Measurements from ENCODE around the gene NPAS3. TPM values are rescaled to one million over a fixed set of nuclear protein-coding genes. Genes with fewer than 3 reads are reported as not detected.

Gene NPAS3
- total and polyA plus RNA-seq, 2 donors (not counting 3 experiments of a cell fraction or from before 2014, with no cell fraction given): 0.10 to 0.13 TPM

GRCh38 chr14:33450416-33450815 lies 511.7 kb downstream of the NPAS3 start:
- H3K9me3 ChIP-seq (replicated peaks; ENCODE audit: control insufficient read depth, insufficient read depth, low read length): no peaks in the 10 kb centered on the region
- no peaks in the 10 kb centered on the region for H3K27me3 ChIP-seq (ENCODE audit: control insufficient read depth in 2 of 2, insufficient read depth in 2 of 2, low read length in 2 of 2)

GRCh38 chr14:33451211-33451610 lies 512.5 kb downstream of the NPAS3 start:
- TF ChIP-seq FOS (IDR thresholded peaks at IDR 0.05; ENCODE audit: borderline replicate concordance, insufficient read depth, low read length) (no peak), JUN (IDR thresholded peaks at IDR 0.05; ENCODE audit: borderline replicate concordance, insufficient read depth, insufficient read length, low read depth) (no peak), EZH2 (IDR thresholded peaks at IDR 0.05; ENCODE audit: borderline replicate concordance, low read depth, low read length, severe bottlenecking) (no peak), POLR2AphosphoS5 (IDR thresholded peaks at IDR 0.05; ENCODE audit: insufficient read depth, low read depth, low read length) (no peak), GATA2 (IDR thresholded peaks at IDR 0.05; ENCODE audit: insufficient read depth, insufficient read length, low read depth, low read length) (no peak), MAX (IDR thresholded peaks at IDR 0.05; ENCODE audit: insufficient read depth, insufficient read length) (no peak), CTCF (IDR thresholded peaks at IDR 0.05; ENCODE audit: extremely low read depth in 1 of 2, insufficient read depth in 1 of 2, low read depth in 1 of 2, low read length in 2 of 2) (no peak)
- Histone ChIP-seq H3K36me3 (ENCODE audit: control insufficient read depth in 2 of 2, extremely low read depth in 1 of 2, insufficient read depth in 2 of 2, low read length in 2 of 2) (no peaks in the 10 kb centered on the region), H3K79me2 (ENCODE audit: control insufficient read depth, insufficient read depth, low read length) (no peaks in the 10 kb centered on the region), H4K20me1 (replicated peaks; ENCODE audit: control insufficient read depth, extremely low read depth, insufficient read depth, low read length) (no peaks in the 10 kb centered on the region), H3K4me3 (replicated peaks in 1 of 3; ENCODE audit: insufficient read depth in 1 of 3, low read depth in 1 of 3, low read length in 3 of 3) (no peak overlapping the region), H3K9me3 (replicated peaks; ENCODE audit: control insufficient read depth, insufficient read depth, low read length) (no peaks in the 10 kb centered on the region), H3K27me3 (ENCODE audit: control insufficient read depth in 2 of 2, insufficient read depth in 2 of 2, low read length in 2 of 2) (no peaks in the 10 kb centered on the region), H3K9me1 (replicated peaks; ENCODE audit: control insufficient read depth, extremely low read depth, insufficient read depth, low read length) (no peaks in the 10 kb centered on the region), H3K27ac (ENCODE audit: insufficient read depth, low read depth, low read length) (no peak overlapping the region), H2AFZ (ENCODE audit: low read depth, low read length) (no peak overlapping the region), H3K4me1 (ENCODE audit: control insufficient read depth, extremely low read depth, insufficient read depth, low read length) (no peaks in the 10 kb centered on the region), H3K9ac (replicated peaks; ENCODE audit: extremely low read depth, insufficient read depth, low read length) (no peak overlapping the region), H3K4me2 (ENCODE audit: insufficient read depth, low read length) (no peak overlapping the region)
- FAIRE-seq: no peak
- dilution Hi-C loops (cut with MboI; ENCODE audit: extremely low pct_ligation_motif_present, low sequenced_read_pairs): loop anchor here (25.0 kb wide), 1 partner anchor 336 kb away; no protein-coding TSS in a partner anchor
- intact Hi-C loops (cut with micrococcal nuclease): no loop called here
- CTCF ChIA-PET: no interaction called here
- DNase-seq (ENCODE audit: low read depth, low spot score): no peak
- no TSS peak for BruUV-seq (replicated peaks)
- POLR2A ChIA-PET: no interaction called here

More at GRCh38 chr14:33450416-33450815, 511.7 kb downstream of the NPAS3 start:
- dilution Hi-C loops (cut with MboI; ENCODE audit: extremely low pct_ligation_motif_present, low sequenced_read_pairs): loop anchor here (25.0 kb wide), 1 partner anchor 337 kb away; no protein-coding TSS in a partner anchor
- no peak for FAIRE-seq
- no peak overlapping the region for H2AFZ ChIP-seq (ENCODE audit: low read depth, low read length)
- no peaks in the 10 kb centered on the region for H3K4me1 ChIP-seq (ENCODE audit: control insufficient read depth, extremely low read depth, insufficient read depth, low read length)
- H4K20me1 ChIP-seq (replicated peaks; ENCODE audit: control insufficient read depth, extremely low read depth, insufficient read depth, low read length): no peaks in the 10 kb centered on the region
- intact Hi-C loops (cut with micrococcal nuclease): no loop called here
- TF ChIP-seq GATA2 (IDR thresholded peaks at IDR 0.05; ENCODE audit: insufficient read depth, insufficient read length, low read depth, low read length) (no peak), POLR2A (IDR thresholded peaks at IDR 0.05; ENCODE audit: low read depth, low read length) (no peak), POLR2AphosphoS5 (IDR thresholded peaks at IDR 0.05; ENCODE audit: insufficient read depth, low read depth, low read length) (no peak), FOS (IDR thresholded peaks at IDR 0.05; ENCODE audit: borderline replicate concordance, insufficient read depth, low read length) (no peak)
- no peak overlapping the region for H3K4me2 ChIP-seq (ENCODE audit: insufficient read depth, low read length)
- no peak overlapping the region for H3K27ac ChIP-seq (ENCODE audit: insufficient read depth, low read depth, low read length)
- POLR2A ChIA-PET: no interaction called here
- CTCF ChIA-PET: interaction anchor here (1.2 kb wide), 1 partner anchor 25 kb away, joined by 4 read pairs; no protein-coding TSS in a partner anchor
- no peak overlapping the region for H3K4me3 ChIP-seq (replicated peaks in 1 of 3; ENCODE audit: insufficient read depth in 1 of 3, low read depth in 1 of 3, low read length in 3 of 3)
- H3K9me1 ChIP-seq (replicated peaks; ENCODE audit: control insufficient read depth, extremely low read depth, insufficient read depth, low read length): no peaks in the 10 kb centered on the region
- no peak overlapping the region for H3K9ac ChIP-seq (replicated peaks; ENCODE audit: extremely low read depth, insufficient read depth, low read length)
- DNase-seq (ENCODE audit: low read depth, low spot score): no peak
- no peaks in the 10 kb centered on the region for H3K79me2 ChIP-seq (ENCODE audit: control insufficient read depth, insufficient read depth, low read length)
- no TSS peak for BruUV-seq (replicated peaks)
- no peaks in the 10 kb centered on the region for H3K36me3 ChIP-seq (ENCODE audit: control insufficient read depth in 2 of 2, extremely low read depth in 1 of 2, insufficient read depth in 2 of 2, low read length in 2 of 2)

Data from endothelial cell of umbilical vein (primary cell).